ENCODE measurements around the gene LRPAP1.

- TF ChIP-seq EZH2 (IDR thresholded peaks at IDR 0.05; ENCODE audit: low read depth), result no peak
- TF ChIP-seq, protein P1, sequence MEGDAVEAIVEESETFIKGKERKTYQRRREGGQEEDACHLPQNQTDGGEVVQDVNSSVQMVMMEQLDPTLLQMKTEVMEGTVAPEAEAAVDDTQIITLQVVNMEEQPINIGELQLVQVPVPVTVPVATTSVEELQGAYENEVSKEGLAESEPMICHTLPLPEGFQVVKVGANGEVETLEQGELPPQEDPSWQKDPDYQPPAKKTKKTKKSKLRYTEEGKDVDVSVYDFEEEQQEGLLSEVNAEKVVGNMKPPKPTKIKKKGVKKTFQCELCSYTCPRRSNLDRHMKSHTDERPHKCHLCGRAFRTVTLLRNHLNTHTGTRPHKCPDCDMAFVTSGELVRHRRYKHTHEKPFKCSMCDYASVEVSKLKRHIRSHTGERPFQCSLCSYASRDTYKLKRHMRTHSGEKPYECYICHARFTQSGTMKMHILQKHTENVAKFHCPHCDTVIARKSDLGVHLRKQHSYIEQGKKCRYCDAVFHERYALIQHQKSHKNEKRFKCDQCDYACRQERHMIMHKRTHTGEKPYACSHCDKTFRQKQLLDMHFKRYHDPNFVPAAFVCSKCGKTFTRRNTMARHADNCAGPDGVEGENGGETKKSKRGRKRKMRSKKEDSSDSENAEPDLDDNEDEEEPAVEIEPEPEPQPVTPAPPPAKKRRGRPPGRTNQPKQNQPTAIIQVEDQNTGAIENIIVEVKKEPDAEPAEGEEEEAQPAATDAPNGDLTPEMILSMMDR (conservative IDR thresholded peaks at IDR 0.05), result no peak
These were observed 1.5 kb downstream of the LRPAP1 start for GRCh38 chr4:3530663-3531254.

Measured in PC-9 (cell line).